ENCODE data around the gene ITGA5. TPM values are rescaled to one million over a fixed set of nuclear protein-coding genes. Genes with fewer than 3 reads are reported as not detected.

Gene ITGA5
- total RNA-seq, 2 donors from 2014 or later = 7.8 to 120 TPM

GRCh38 chr12:54415221-54415929, 3.7 kb downstream of the ITGA5 start:
- Histone ChIP-seq H3K27ac (peak overlapping the region; percentile 26), H3K4me3 (peak overlapping the region; percentile 3), H3K36me3 (no peaks in the 10 kb centered on the region), H3K4me1 (no peaks in the 10 kb centered on the region), H3K9ac (ENCODE audit: low read depth in 2 of 2, low read length in 2 of 2) (no peak overlapping the region), H3K9me3 (no peaks in the 10 kb centered on the region), H3K27me3 (peaks cover 9% of the 10 kb centered on the region)
- no peak for DNase-seq
- intact Hi-C loops (cut with DNase I) = no loop called here
- no peak for TF ChIP-seq CTCF (IDR thresholded peaks at IDR 0.05)

GRCh38 chr12:54413284-54414190, 5.5 kb downstream of the ITGA5 start:
- H3K27me3 ChIP-seq = no peaks in the 10 kb centered on the region
- H3K4me3 ChIP-seq = no peak overlapping the region
- H3K9ac ChIP-seq (ENCODE audit: low read depth in 2 of 2, low read length in 2 of 2) = peak overlapping the region; percentile 16 to 31
- intact Hi-C loops (cut with DNase I) = no loop called here
- peak; percentile 54 for DNase-seq
- no peaks in the 10 kb centered on the region for H3K4me1 ChIP-seq
- H3K27ac ChIP-seq = peak overlapping the region; percentile 71
- TF ChIP-seq CTCF (IDR thresholded peaks at IDR 0.05) = no peak
- H3K36me3 ChIP-seq = no peaks in the 10 kb centered on the region
- H3K9me3 ChIP-seq = no peaks in the 10 kb centered on the region

DNA sequence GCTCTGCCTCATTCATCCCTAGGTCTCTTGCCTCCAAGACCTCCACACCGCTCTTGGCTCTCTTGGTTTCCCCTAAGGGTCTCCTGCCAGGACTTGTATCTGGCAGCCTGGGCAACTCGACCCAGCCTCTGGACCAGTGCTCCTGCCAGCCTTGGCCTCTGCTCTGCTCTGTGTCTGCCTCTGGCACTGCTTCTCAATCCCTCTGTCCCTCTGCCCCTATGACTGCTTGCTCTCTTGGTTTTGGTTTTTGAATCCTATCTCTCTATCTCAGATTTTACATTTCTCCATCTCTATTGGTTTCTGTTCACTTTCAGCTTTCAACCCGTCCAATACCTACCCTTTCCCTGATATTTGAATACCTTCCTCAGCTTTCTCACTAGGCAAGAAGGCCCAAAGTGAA, 6.3 kb downstream of the ITGA5 start:
- no peaks in the 10 kb centered on the region for H3K4me1 ChIP-seq
- peak overlapping the region in 1 of 2 donors; percentile 31 for H3K9ac ChIP-seq (ENCODE audit: low read depth in 2 of 2, low read length in 2 of 2)
- no peak overlapping the region for H3K4me3 ChIP-seq
- no peaks in the 10 kb centered on the region for H3K36me3 ChIP-seq
- no peak for DNase-seq
- intact Hi-C loops (cut with DNase I) = no loop called here
- peak overlapping the region; percentile 71 for H3K27ac ChIP-seq
- H3K9me3 ChIP-seq = no peaks in the 10 kb centered on the region
- no peak for TF ChIP-seq CTCF (IDR thresholded peaks at IDR 0.05)
- no peaks in the 10 kb centered on the region for H3K27me3 ChIP-seq

GRCh38 chr12:54412348-54412747, 6.7 kb downstream of the ITGA5 start:
- TF ChIP-seq CTCF (IDR thresholded peaks at IDR 0.05) = no peak
- intact Hi-C loops (cut with DNase I) = no loop called here
- no peaks in the 10 kb centered on the region for H3K4me1 ChIP-seq

GRCh38 chr12:54411391-54412241, 7.5 kb downstream of the ITGA5 start:
- H3K36me3 ChIP-seq = no peaks in the 10 kb centered on the region
- no peaks in the 10 kb centered on the region for H3K9me3 ChIP-seq
- peak overlapping the region; percentile 71 for H3K27ac ChIP-seq
- no peak for DNase-seq
- H3K4me1 ChIP-seq = no peaks in the 10 kb centered on the region
- intact Hi-C loops (cut with DNase I) = no loop called here
- H3K27me3 ChIP-seq = no peaks in the 10 kb centered on the region
- no peak overlapping the region for H3K9ac ChIP-seq (ENCODE audit: low read depth in 2 of 2, low read length in 2 of 2)
- H3K4me3 ChIP-seq = no peak overlapping the region
- no peak for TF ChIP-seq CTCF (IDR thresholded peaks at IDR 0.05)

More at GRCh38 chr12:54412348-54412747, 6.7 kb downstream of the ITGA5 start:
- Histone ChIP-seq H3K4me3 (no peak overlapping the region), H3K27me3 (no peaks in the 10 kb centered on the region), H3K9ac (ENCODE audit: low read depth in 2 of 2, low read length in 2 of 2) (no peak overlapping the region), H3K36me3 (no peaks in the 10 kb centered on the region), H3K9me3 (no peaks in the 10 kb centered on the region), H3K27ac (peak overlapping the region; percentile 71)
- no peak for DNase-seq
